H1 (cell line): Measurements from ENCODE around the gene CREBZF. TPM values are rescaled to one million over a fixed set of nuclear protein-coding genes. Genes with fewer than 3 reads are reported as not detected.

Experiments
- CTCF ChIA-PET: fragments of 300-600 bp; sonication (Branson Sonifier 250); formaldehyde crosslinking; loops from one replicate; lab custom pipeline; 2021; ENCODE audit not compliant: partially characterized antibody; lab: Charles Lee
- POLR2A ChIA-PET: fragments of 300-600 bp; sonication (Branson Sonifier 250); formaldehyde crosslinking; loops from one replicate; lab custom pipeline; 2021; ENCODE audit warnings: inconsistent platforms; ENCODE audit not compliant: partially characterized antibody; lab: Charles Lee
- DNase-seq, 2 experiments: peaks; one replicate each; pipeline versions ENCODE4 v3.0.0 to v3.0.0-alpha.2; 2010 to 2022; ENCODE audit warnings: low spot score in 2 of 2, low read depth in 1 of 2, mixed read lengths in 1 of 2
- FAIRE-seq: peaks from 2 replicates; lab custom pipeline; 2011; peaks lifted over from hg19 to GRCh38; lab: Jason Lieb, UNC
- H2AFZ ChIP-seq: 2 replicates; pipeline ENCODE4 v1.8.1; 2012; ENCODE audit warnings: low read length, inconsistent platforms
- H2AK5ac ChIP-seq: 2 replicates; pipeline ENCODE4 v1.6.1; 2013; ENCODE audit warnings: low read depth, low read length
- H2BK120ac ChIP-seq: replicated peaks from 2 replicates; pipeline ENCODE3; 2013; ENCODE audit warnings: low read depth, low read length, inconsistent platforms
- H2BK12ac ChIP-seq: 2 replicates; pipeline ENCODE4 v1.6.1; 2013; ENCODE audit warnings: low read depth, low read length
- H2BK15ac ChIP-seq: 2 replicates; pipeline ENCODE4 v1.6.1; 2013; ENCODE audit warnings: low read length
- H2BK20ac ChIP-seq: 2 replicates; pipeline ENCODE4 v1.6.1; 2013; ENCODE audit warnings: low read length
- H2BK5ac ChIP-seq: 2 replicates; pipeline ENCODE4 v1.6.1; 2013; ENCODE audit warnings: low read depth, low read length
- H3K14ac ChIP-seq: 2 replicates; pipeline ENCODE4 v1.6.1; 2013; ENCODE audit warnings: inconsistent platforms; ENCODE audit not compliant: insufficient read length
- H3K18ac ChIP-seq: 2 replicates; pipeline ENCODE4 v1.6.1; 2013; ENCODE audit warnings: low read length; ENCODE audit errors: extremely low read depth
- H3K23ac ChIP-seq: 2 replicates; pipeline ENCODE4 v1.6.1; 2013; ENCODE audit warnings: inconsistent platforms; ENCODE audit not compliant: insufficient read length
- H3K23me2 ChIP-seq: 2 replicates; pipeline ENCODE4 v1.6.1; 2013; ENCODE audit warnings: low read depth, low read length
- H3K27ac ChIP-seq: 2 replicates; pipeline ENCODE4 v1.6.1; 2011; ENCODE audit warnings: low read depth, low read length, inconsistent platforms
- H3K27me3 ChIP-seq, 4 experiments: replicated peaks in 1 of 4; 1 replicate in 1 of 4; 2 replicates in 3 of 4; pipeline versions ENCODE4 v1.6.1 to v1.8.1; 2011 to 2013; ENCODE audit warnings: low read length in 3 of 4, mild to moderate bottlenecking in 3 of 4, inconsistent platforms in 2 of 4, mixed read lengths in 2 of 4, moderate library complexity in 1 of 4; ENCODE audit not compliant: control insufficient read depth in 3 of 4, insufficient read depth in 3 of 4; ENCODE audit errors: extremely low read depth in 1 of 4
- H3K36me3 ChIP-seq, 4 experiments: 2 replicates each; pipeline versions ENCODE4 v1.6.1 to v1.8.1; 2011 to 2013; ENCODE audit warnings: mild to moderate bottlenecking in 4 of 4, low read length in 3 of 4, moderate library complexity in 2 of 4, control low read depth in 1 of 4, inconsistent platforms in 1 of 4; ENCODE audit not compliant: insufficient read depth in 4 of 4, control insufficient read depth in 2 of 4
- H3K4ac ChIP-seq: replicated peaks from 2 replicates; pipeline ENCODE3; 2013; ENCODE audit warnings: low read length, low read depth, mixed read lengths, inconsistent platforms; ENCODE audit not compliant: insufficient read length
- H3K4me1 ChIP-seq, 4 experiments: replicated peaks in 1 of 4; 1 replicate in 1 of 4; 2 replicates in 3 of 4; pipeline versions ENCODE4 v1.6.1 to v1.8.1; 2011 to 2013; ENCODE audit warnings: low read length in 3 of 4, inconsistent platforms in 2 of 4, mixed read lengths in 1 of 4; ENCODE audit not compliant: insufficient read depth in 4 of 4, control insufficient read depth in 3 of 4
- H3K4me2 ChIP-seq, 2 experiments: 2 replicates each; pipeline versions ENCODE4 v1.6.1 to v1.8.1; 2011 to 2013; ENCODE audit warnings: low read depth in 2 of 2, low read length in 2 of 2, control low read depth in 1 of 2, inconsistent platforms in 1 of 2, mild to moderate bottlenecking in 1 of 2; ENCODE audit not compliant: insufficient read depth in 1 of 2
- H3K4me3 ChIP-seq, 4 experiments: fragments of 200-600, 300-600 bp in 1 of 4; sonication (generic), shearing (Covaris generic), sonication (Bioruptor Twin) in 1 of 4; 2 replicates each; pipeline versions ENCODE4 v1.5.1 to v1.8.1; 2011 to 2016; ENCODE audit warnings: low read length in 4 of 4, low read depth in 3 of 4, control low read depth in 2 of 4, inconsistent platforms in 2 of 4, mild to moderate bottlenecking in 2 of 4, mixed read lengths in 1 of 4, moderate library complexity in 1 of 4; ENCODE audit not compliant: insufficient read depth in 2 of 4; ENCODE audit errors: extremely low read depth in 1 of 4
- H3K56ac ChIP-seq: replicated peaks from 2 replicates; pipeline ENCODE3; 2013; ENCODE audit warnings: low read depth, mild to moderate bottlenecking, mixed read lengths, low read length, inconsistent platforms; ENCODE audit not compliant: insufficient read length
- H3K79me1 ChIP-seq: 2 replicates; pipeline ENCODE4 v1.6.1; 2013; ENCODE audit warnings: low read depth, low read length, control low read depth
- H3K79me2 ChIP-seq, 2 experiments: 2 replicates each; pipeline versions ENCODE4 v1.6.1 to v1.8.1; 2012 to 2013; ENCODE audit warnings: low read length in 2 of 2, mild to moderate bottlenecking in 2 of 2, inconsistent platforms in 1 of 2; ENCODE audit not compliant: insufficient read depth in 2 of 2, control insufficient read depth in 1 of 2
- H3K9ac ChIP-seq, 4 experiments: replicated peaks in 1 of 4; 1 replicate in 1 of 4; 2 replicates in 3 of 4; pipeline versions ENCODE4 v1.6.1 to v1.8.1; 2011 to 2013; ENCODE audit warnings: low read depth in 3 of 4, low read length in 3 of 4, control low read depth in 2 of 4, mild to moderate bottlenecking in 2 of 4, moderate library complexity in 2 of 4, inconsistent platforms in 1 of 4; ENCODE audit errors: extremely low read depth in 1 of 4
- H3K9me3 ChIP-seq, 2 experiments: 2 replicates each; pipeline versions ENCODE4 v1.6.1 to v1.8.1; 2012 to 2013; ENCODE audit warnings: mild to moderate bottlenecking in 2 of 2, moderate library complexity in 2 of 2, control low read depth in 1 of 2, inconsistent platforms in 1 of 2, low read depth in 1 of 2, low read length in 1 of 2, mixed read lengths in 1 of 2; ENCODE audit not compliant: insufficient read depth in 2 of 2
- H4K20me1 ChIP-seq, 2 experiments: replicated peaks in 1 of 2; 2 replicates each; pipeline versions ENCODE3 to v1.8.1; 2011 to 2013; ENCODE audit warnings: inconsistent platforms in 2 of 2, low read length in 2 of 2, mild to moderate bottlenecking in 1 of 2; ENCODE audit not compliant: insufficient read depth in 2 of 2, control insufficient read depth in 1 of 2
- H4K5ac ChIP-seq: 2 replicates; pipeline ENCODE4 v1.6.1; 2013; ENCODE audit warnings: low read length, low read depth, mixed read lengths, inconsistent platforms; ENCODE audit not compliant: insufficient read length
- H4K8ac ChIP-seq: 2 replicates; pipeline ENCODE4 v1.8.0; 2013; ENCODE audit warnings: mild to moderate bottlenecking, moderate library complexity, low read length, inconsistent platforms; ENCODE audit not compliant: insufficient read depth; ENCODE audit errors: extremely low read depth
- H4K91ac ChIP-seq: replicated peaks from 2 replicates; pipeline ENCODE3; 2013; ENCODE audit warnings: low read length, mixed read lengths, inconsistent platforms; ENCODE audit not compliant: insufficient read length
- EZH2 ChIP-seq: fragments of 200-600 bp; sonication (generic); IDR thresholded peaks from 2 replicates; pipeline ENCODE4 v1.7.1; 2012; ENCODE audit warnings: low read depth, mild to moderate bottlenecking, moderate library complexity, low read length, inconsistent platforms; ENCODE audit not compliant: severe bottlenecking
- TAF1 ChIP-seq: IDR thresholded peaks from 2 replicates; pipeline ENCODE4 v1.6.1; 2011; ENCODE audit warnings: mild to moderate bottlenecking, low read depth, low read length
- WGBS, 2 experiments: shearing (Covaris generic) in 1 of 2; methylation state at CpG; one replicate each; pipeline versions ENCODE4 v1.1.6 to v1.1.7; 2013 to 2015; ENCODE audit warnings: low lambda C conversion rate in 2 of 2, mixed read lengths in 2 of 2, inconsistent platforms in 1 of 2, low coverage in 1 of 2, missing lambda C conversion rate in 1 of 2; ENCODE audit not compliant: insufficient replicate concordance in 2 of 2, insufficient coverage in 1 of 2, insufficient read length in 1 of 2; ENCODE audit errors: extremely low coverage in 1 of 2, missing lambda C conversion rate in 1 of 2; 5-methylcytosine and 5-hydroxymethylcytosine counted together
- polyA plus RNA-seq, 7 experiments: library from polyadenylated mRNA; depleted of rRNA in 3 of 7; stranded (reverse) in 5 of 7; unstranded in 2 of 7; fragments of >200 nt in 5 of 7; fragments of 200-250 nt in 2 of 7; gene quantifications; 1 replicate in 5 of 7; 2 replicates in 1 of 7; 4 replicates in 1 of 7; pipeline versions ENCODE4 v1.2.1 to v1.2.3, GENCODE V29; 2011 to 2013; ENCODE audit warnings: missing spikeins in 2 of 7, mixed read lengths in 2 of 7
- total RNA-seq: library from RNA; stranded (reverse); fragmentation: NEBNext Ultra II Directional; extraction: Animal tissue kit (Norgen Biotek cat#: 25700); gene quantifications from 2 replicates; pipeline ENCODE4 v1.2.1, GENCODE V29; 2021

CREBZF gene
- total and polyA plus RNA-seq, 2 of the 8 experiments (the other 6 are each of a cell fraction or from before 2014, with no cell fraction given), result 15.4 to 44.9 TPM

DNA sequence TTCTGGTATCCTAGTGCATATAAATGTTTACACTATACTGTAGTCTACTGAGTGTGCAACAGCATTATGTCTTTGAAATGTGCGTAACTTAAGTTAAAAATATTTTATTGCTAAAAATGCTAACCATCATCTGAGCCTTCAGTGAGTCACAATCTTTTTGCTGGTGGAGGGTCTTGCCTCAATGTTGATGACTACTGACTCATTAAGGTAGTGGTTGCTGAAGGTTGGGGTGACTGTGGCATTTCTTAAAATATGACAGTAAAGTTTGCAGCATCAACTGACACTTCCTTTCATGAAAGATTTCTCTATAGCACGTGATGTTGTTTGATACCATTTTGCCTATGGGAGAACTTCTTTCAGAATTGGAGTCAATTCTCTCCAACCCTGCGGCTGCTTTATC is 8.5 kb upstream of the CREBZF start:
- Histone ChIP-seq H3K4me2 (no peak overlapping the region), H3K79me2 (no peaks in the 10 kb centered on the region), H2BK15ac (no peak overlapping the region), H3K4ac (no peak overlapping the region), H3K9me3 (peaks cover 7 to 8% of the 10 kb centered on the region in 2 experiments; a peak in 2 of 4 replicates), H3K23ac (no peak overlapping the region), H3K9ac (no peak overlapping the region), H3K4me1 (peaks cover 0 to 2% (median 0%) of the 10 kb centered on the region in 4 experiments; a peak in 2 of 7 replicates), H4K91ac (no peak overlapping the region), H3K14ac (no peak overlapping the region), H2AFZ (no peak overlapping the region), H3K27ac (no peak overlapping the region), H3K23me2 (no peaks in the 10 kb centered on the region), H2BK12ac (no peak overlapping the region), H2BK20ac (no peak overlapping the region), H4K5ac (no peak overlapping the region), H2BK5ac (no peak overlapping the region), H4K20me1 (no peaks in the 10 kb centered on the region), H3K4me3 (no peak overlapping the region), H2BK120ac (no peak overlapping the region), H3K36me3 (no peaks in the 10 kb centered on the region), H3K18ac (no peak overlapping the region), H4K8ac (no peak overlapping the region), H3K56ac (no peak overlapping the region), H3K79me1 (no peaks in the 10 kb centered on the region), H2AK5ac (no peak overlapping the region), H3K27me3 (peaks cover 0 to 6% (median 2%) of the 10 kb centered on the region in 4 experiments; a peak in 4 of 7 replicates)
- CTCF ChIA-PET, result interaction anchor here (1.4 kb wide), 1 partner anchor 13 kb away, joined by 3 read pairs; the partner anchor contains the start of gene CCDC89
- DNase-seq (no peak), FAIRE-seq (no peak)
- POLR2A ChIA-PET, result interaction anchor here (0.9 to 1.0 kb wide), 2 partner anchors 8 to 9 kb away, joined by 3 to 4 read pairs; partner anchors contain the start of gene CREBZF
- no peak for TF ChIP-seq EZH2
- no peak for TF ChIP-seq TAF1
- WGBS, 2 experiments, result 91% methylated on average over 3 of the region's 3 CpGs; no CpG with 5 or more reads in 1 of the 2 experiments
